Activated naive CD8-positive, alpha-beta T cell treated with anti-CD3 and anti-CD28 coated beads for 36 hours (primary cell): ENCODE data around the gene CHL1. TPM values are rescaled to one million over a fixed set of nuclear protein-coding genes. Genes with fewer than 3 reads are reported as not detected.

Experiments used
- DNase-seq: peaks from one replicate; pipeline ENCODE4 v3.0.0; 2021
- H3K27ac Mint-ChIP-seq: one replicate; pipeline ENCODE4 v1.8.0; 2022; ENCODE audit warnings: mild to moderate bottlenecking, moderate library complexity, mixed read lengths
- H3K27me3 Mint-ChIP-seq: one replicate; pipeline ENCODE4 v1.8.0; 2022; ENCODE audit warnings: mild to moderate bottlenecking, mixed read lengths
- H3K36me3 Mint-ChIP-seq: one replicate; pipeline ENCODE4 v1.8.0; 2021; ENCODE audit warnings: mild to moderate bottlenecking, mixed read lengths
- H3K4me1 Mint-ChIP-seq: one replicate; pipeline ENCODE4 v1.8.0; 2021; ENCODE audit warnings: mixed read lengths
- H3K4me3 Mint-ChIP-seq: one replicate; pipeline ENCODE4 v1.8.0; 2022; ENCODE audit warnings: mild to moderate bottlenecking, moderate library complexity, mixed read lengths
- H3K9me3 Mint-ChIP-seq: one replicate; pipeline ENCODE4 v1.8.0; 2022; ENCODE audit warnings: mixed read lengths
- total RNA-seq, 2 experiments: library from RNA; stranded (reverse); gene quantifications; one replicate each; pipeline ENCODE4 v1.2.3, GENCODE V29; 2021

CHL1 gene
- total RNA-seq, 2 experiments from 2014 or later, result not detected

DNA sequence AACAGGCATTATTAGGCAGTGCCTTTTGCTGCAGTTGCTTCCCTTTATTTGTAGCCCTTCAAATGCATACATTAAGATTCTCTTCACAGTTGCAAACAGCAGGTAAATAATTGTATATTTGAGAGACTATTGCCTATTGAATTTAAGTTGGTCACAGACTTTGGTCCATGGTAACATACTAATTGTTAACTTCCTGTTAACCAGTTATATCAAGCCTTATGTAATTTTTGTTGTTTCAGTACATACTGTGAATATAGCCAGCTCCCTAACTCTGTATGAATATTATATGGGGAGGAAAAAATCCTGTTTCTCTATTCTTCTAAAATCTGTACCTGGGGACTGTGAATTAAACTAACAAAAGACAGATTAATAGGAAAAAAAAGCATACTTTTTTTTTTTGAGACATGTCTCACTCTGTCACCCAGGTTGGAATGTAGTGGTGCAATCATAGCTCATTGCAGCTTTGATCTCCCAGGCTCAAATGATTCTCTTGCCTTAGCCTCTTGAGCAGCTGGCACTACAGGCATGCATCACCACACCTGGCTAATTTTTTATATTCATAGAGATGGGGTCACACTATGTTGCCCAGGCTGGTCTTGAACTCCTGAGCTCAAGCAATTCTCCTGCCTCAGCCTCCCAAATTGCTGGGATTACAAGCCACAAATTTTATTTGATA is 53.2 kb downstream of the CHL1 start:
- Mint-ChIP-seq H3K4me1 (no peaks in the 10 kb centered on the region), H3K36me3 (no peaks in the 10 kb centered on the region), H3K27me3 (no peaks in the 10 kb centered on the region), H3K27ac (no peak overlapping the region), H3K4me3 (no peak overlapping the region), H3K9me3 (no peaks in the 10 kb centered on the region)
- no peak for DNase-seq

- Mint-ChIP-seq H3K9me3 (peaks cover 3% of the 10 kb centered on the region), H3K27me3 (no peaks in the 10 kb centered on the region), H3K4me3 (no peak overlapping the region), H3K36me3 (no peaks in the 10 kb centered on the region), H3K4me1 (no peaks in the 10 kb centered on the region), H3K27ac (no peak overlapping the region)
- no peak for DNase-seq
Measured at GRCh38 chr3:256501-256900, 59.9 kb downstream of the CHL1 start.

GRCh38 chr3:257826-258225 is 61.3 kb downstream of the CHL1 start:
- H3K9me3 Mint-ChIP-seq, result peaks cover 3% of the 10 kb centered on the region
- no peaks in the 10 kb centered on the region for H3K4me1 Mint-ChIP-seq
- no peak overlapping the region for H3K4me3 Mint-ChIP-seq
- no peaks in the 10 kb centered on the region for H3K27me3 Mint-ChIP-seq
- no peaks in the 10 kb centered on the region for H3K36me3 Mint-ChIP-seq
- H3K27ac Mint-ChIP-seq, result no peak overlapping the region
- DNase-seq, result no peak

- no peak for DNase-seq
- Mint-ChIP-seq H3K4me1 (no peaks in the 10 kb centered on the region), H3K9me3 (peaks cover 3% of the 10 kb centered on the region), H3K4me3 (no peak overlapping the region), H3K36me3 (no peaks in the 10 kb centered on the region), H3K27ac (no peak overlapping the region), H3K27me3 (no peaks in the 10 kb centered on the region)
Measured at GRCh38 chr3:260898-261297, 64.3 kb downstream of the CHL1 start.

- Mint-ChIP-seq H3K27ac (no peak overlapping the region), H3K36me3 (no peaks in the 10 kb centered on the region), H3K27me3 (no peaks in the 10 kb centered on the region), H3K9me3 (peaks cover 3% of the 10 kb centered on the region), H3K4me1 (no peaks in the 10 kb centered on the region), H3K4me3 (no peak overlapping the region)
- no peak for DNase-seq
Measured at GRCh38 chr3:263393-263792, 66.8 kb downstream of the CHL1 start.

- no peaks in the 10 kb centered on the region for H3K27me3 Mint-ChIP-seq
- no peaks in the 10 kb centered on the region for H3K36me3 Mint-ChIP-seq
- H3K27ac Mint-ChIP-seq, result no peak overlapping the region
Measured at GRCh38 chr3:264394-265156, 68.0 kb downstream of the CHL1 start.

DNA sequence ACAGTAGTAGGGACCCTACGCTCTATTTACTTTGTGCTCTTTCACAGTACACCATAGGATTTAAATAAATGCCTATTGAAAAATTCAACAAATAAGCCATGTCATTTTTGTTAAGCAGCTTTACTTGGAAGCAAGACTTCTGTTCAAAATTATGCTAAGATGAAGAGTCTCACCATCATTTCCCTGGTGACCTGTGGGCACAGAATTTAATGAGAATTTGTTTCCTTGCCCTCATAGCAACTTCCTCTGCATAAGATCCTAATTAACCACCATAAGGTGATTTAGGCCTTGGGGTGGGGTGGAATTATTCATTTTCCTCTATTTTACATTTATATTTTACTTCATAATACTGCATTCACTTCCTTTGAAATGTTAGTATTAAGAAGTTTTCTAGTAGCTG is 70.5 kb downstream of the CHL1 start:
- no peak overlapping the region for H3K4me3 Mint-ChIP-seq
- no peak overlapping the region for H3K27ac Mint-ChIP-seq
- no peaks in the 10 kb centered on the region for H3K4me1 Mint-ChIP-seq
- DNase-seq, result no peak
- no peaks in the 10 kb centered on the region for H3K36me3 Mint-ChIP-seq
- H3K9me3 Mint-ChIP-seq, result peaks cover 2% of the 10 kb centered on the region
- no peaks in the 10 kb centered on the region for H3K27me3 Mint-ChIP-seq

More at GRCh38 chr3:264394-265156, 68.0 kb downstream of the CHL1 start:
- no peak for DNase-seq
- Mint-ChIP-seq H3K4me3 (no peak overlapping the region), H3K4me1 (no peaks in the 10 kb centered on the region), H3K9me3 (peaks cover 3% of the 10 kb centered on the region)

GRCh38 chr3:270688-271087 is 74.1 kb downstream of the CHL1 start:
- Mint-ChIP-seq H3K27ac (no peak overlapping the region), H3K4me1 (no peaks in the 10 kb centered on the region), H3K9me3 (peaks cover 2% of the 10 kb centered on the region), H3K4me3 (no peak overlapping the region), H3K27me3 (no peaks in the 10 kb centered on the region), H3K36me3 (no peaks in the 10 kb centered on the region)
- DNase-seq, result no peak

GRCh38 chr3:274927-275326 is 78.4 kb downstream of the CHL1 start:
- Mint-ChIP-seq H3K36me3 (no peaks in the 10 kb centered on the region), H3K4me1 (no peaks in the 10 kb centered on the region), H3K4me3 (no peak overlapping the region), H3K9me3 (peaks cover 2% of the 10 kb centered on the region), H3K27me3 (no peaks in the 10 kb centered on the region), H3K27ac (no peak overlapping the region)
- no peak for DNase-seq

DNA sequence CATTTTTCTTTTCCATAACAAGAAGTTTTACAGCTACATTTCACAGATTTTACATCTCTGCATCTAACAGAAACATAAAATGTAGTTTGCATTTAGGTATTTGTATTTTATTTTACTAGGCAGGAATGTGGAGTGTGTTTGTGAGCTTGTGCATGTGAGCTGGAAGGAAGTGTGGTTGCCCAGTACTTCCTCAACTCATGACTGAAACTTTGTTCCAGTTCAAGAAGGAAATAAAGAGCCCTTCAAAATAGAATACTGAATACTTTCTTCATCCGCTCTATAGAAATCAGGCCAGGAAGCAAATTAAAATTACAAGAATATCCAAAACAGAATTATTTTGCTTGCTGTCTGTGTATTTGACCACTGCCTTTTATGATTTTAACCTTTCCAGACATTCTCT is 81.3 kb downstream of the CHL1 start:
- Mint-ChIP-seq H3K9me3 (no peaks in the 10 kb centered on the region), H3K4me3 (no peak overlapping the region), H3K4me1 (no peaks in the 10 kb centered on the region), H3K27me3 (no peaks in the 10 kb centered on the region), H3K27ac (no peak overlapping the region), H3K36me3 (no peaks in the 10 kb centered on the region)
- no peak for DNase-seq

DNA sequence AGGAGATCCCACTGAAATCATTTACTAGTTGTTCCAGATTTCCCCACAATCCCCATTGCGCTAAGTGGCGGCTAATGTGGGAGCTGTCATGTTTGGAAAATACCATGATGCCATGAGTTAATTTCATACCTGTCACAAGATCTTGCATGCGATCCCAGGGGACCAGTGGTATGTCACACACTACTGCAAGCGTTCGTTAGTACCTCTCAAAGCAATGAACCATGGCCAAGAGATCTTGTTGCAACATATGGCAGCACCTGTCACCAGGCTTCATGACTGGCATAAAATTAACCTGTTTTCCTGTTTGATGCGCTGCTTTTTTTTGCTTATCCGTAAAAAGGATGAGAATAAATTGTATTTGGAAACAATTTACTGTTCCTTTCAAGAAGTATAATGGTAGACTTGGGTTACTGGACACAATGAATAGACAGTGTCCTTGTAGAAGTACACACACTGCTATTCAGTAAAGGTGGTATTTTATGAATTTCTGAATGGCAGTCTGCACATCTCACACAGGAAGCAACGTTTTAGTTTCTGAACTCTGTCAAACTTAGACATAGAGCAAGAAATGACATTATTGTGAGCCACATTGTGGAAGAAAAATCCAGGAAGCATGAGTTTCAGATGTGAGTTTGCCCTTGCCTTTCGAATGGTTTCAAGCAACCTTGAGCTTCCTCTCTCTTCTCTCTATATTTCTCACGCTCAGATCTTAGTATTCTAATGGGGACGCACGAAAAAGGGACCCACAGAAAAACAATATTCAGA is 81.9 kb downstream of the CHL1 start:
- Mint-ChIP-seq H3K36me3 (no peaks in the 10 kb centered on the region), H3K4me1 (no peaks in the 10 kb centered on the region), H3K27ac (no peak overlapping the region), H3K9me3 (no peaks in the 10 kb centered on the region), H3K4me3 (no peak overlapping the region), H3K27me3 (no peaks in the 10 kb centered on the region)
- DNase-seq, result no peak

DNA sequence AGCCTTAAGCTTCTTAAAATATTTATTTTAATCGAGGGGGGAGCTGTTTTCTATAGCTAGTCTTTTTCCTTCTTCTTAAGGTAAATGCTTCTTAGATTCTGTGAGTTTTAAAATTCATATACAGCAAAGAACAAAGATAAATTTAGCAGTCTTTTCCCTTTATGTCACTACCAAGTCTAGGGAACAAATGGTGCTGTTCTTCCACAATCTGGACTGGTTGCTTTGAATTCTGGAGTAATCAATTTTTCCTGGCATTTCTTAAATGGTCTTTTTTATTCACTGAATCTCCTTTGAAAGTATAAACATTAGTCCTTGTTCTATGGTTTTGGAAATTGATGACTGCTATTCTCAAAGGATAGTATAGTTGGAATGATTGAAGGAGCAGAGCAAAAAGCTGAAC is 82.8 kb downstream of the CHL1 start:
- Mint-ChIP-seq H3K4me1 (no peaks in the 10 kb centered on the region), H3K27me3 (no peaks in the 10 kb centered on the region), H3K36me3 (no peaks in the 10 kb centered on the region), H3K27ac (no peak overlapping the region), H3K9me3 (no peaks in the 10 kb centered on the region), H3K4me3 (no peak overlapping the region)
- no peak for DNase-seq

DNA sequence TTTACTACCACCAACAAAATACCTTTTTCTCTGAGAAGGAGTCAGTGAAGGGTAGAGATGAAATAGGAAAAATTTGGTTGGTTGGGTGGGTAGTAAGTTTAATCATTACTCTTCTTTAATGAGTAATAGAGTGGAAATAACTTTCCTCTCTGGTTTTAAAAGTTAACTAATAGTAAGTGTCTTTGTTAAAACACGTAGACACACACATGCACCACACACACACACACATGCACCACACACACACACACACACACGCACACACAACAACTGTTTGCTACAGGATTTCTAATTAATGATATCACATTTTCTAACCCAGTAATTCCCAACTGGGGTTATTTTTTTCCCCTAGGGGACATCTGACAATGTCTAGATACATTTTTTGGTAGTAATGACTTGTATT is 84.1 kb downstream of the CHL1 start:
- Mint-ChIP-seq H3K4me1 (no peaks in the 10 kb centered on the region), H3K27ac (no peak overlapping the region), H3K27me3 (no peaks in the 10 kb centered on the region), H3K9me3 (no peaks in the 10 kb centered on the region), H3K4me3 (no peak overlapping the region), H3K36me3 (no peaks in the 10 kb centered on the region)
- DNase-seq, result no peak

DNA sequence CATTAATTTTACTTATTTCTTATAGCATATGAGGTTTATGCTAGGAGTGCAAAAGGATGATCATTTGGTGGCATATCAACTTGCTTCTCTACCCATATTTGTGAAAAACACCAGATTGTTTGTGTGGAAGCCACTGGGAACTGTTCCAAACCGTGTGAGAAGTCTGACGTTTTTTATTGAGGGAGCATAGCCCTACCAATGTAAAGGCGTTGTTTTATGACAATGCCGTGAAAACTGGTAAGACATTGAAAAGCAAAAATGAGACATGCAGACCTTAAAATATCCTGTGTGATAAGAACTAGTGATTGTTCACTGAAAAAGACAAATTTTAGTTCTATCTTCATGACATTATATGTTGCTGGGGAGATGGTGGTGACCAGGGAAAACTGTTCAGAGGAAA is 87.8 kb downstream of the CHL1 start:
- no peak overlapping the region for H3K27ac Mint-ChIP-seq

GRCh38 chr3:288417-288816 is 91.9 kb downstream of the CHL1 start:
- no peaks in the 10 kb centered on the region for H3K36me3 Mint-ChIP-seq
- no peaks in the 10 kb centered on the region for H3K4me1 Mint-ChIP-seq
- H3K4me3 Mint-ChIP-seq, result no peak overlapping the region
- H3K27me3 Mint-ChIP-seq, result no peaks in the 10 kb centered on the region
- DNase-seq, result no peak
- H3K9me3 Mint-ChIP-seq, result peaks cover 1% of the 10 kb centered on the region
- H3K27ac Mint-ChIP-seq, result no peak overlapping the region

More for the DNA sequence above, 87.8 kb downstream of the CHL1 start:
- Mint-ChIP-seq H3K4me3 (no peak overlapping the region), H3K27me3 (no peaks in the 10 kb centered on the region), H3K9me3 (peaks cover 1% of the 10 kb centered on the region), H3K36me3 (no peaks in the 10 kb centered on the region), H3K4me1 (no peaks in the 10 kb centered on the region)
- DNase-seq, result no peak
